Spleen (tissue), 7 donors: Measurements from ENCODE around the gene RNF169.

Source experiments
- POLR2AphosphoS5 ChIP-seq, 3 donors: sonication (generic); formaldehyde crosslinking; IDR thresholded peaks; one replicate each; pipeline ENCODE4 v1.5.1; 2017; ENCODE audit warnings: antibody characterized with exemption in 3 of 3
- TF ChIP-seq, protein P1 (sequence below), 11 experiments: fragments of 200-600 bp in 7 of 11; fragments of 450-650 bp in 4 of 11; sonication (generic) in 4 of 11; IDR thresholded peaks in 8 of 11; conservative IDR thresholded peaks in 3 of 11; 1 replicate in 7 of 11; 2 replicates in 4 of 11; pipeline versions ENCODE4 v1.4.0 to v1.8.0; 2016 to 2021; ENCODE audit warnings: antibody characterized with exemption in 11 of 11, inconsistent platforms in 4 of 11, mild to moderate bottlenecking in 1 of 11
- donor health status: DM: no; HTN: no; CAD: no; lungs with moderate emphysema.
- donor health status: DM: no; HTN: no; CAD: no.
- donor health status: DM: no; HTN: no; CAD: no.

DNA sequence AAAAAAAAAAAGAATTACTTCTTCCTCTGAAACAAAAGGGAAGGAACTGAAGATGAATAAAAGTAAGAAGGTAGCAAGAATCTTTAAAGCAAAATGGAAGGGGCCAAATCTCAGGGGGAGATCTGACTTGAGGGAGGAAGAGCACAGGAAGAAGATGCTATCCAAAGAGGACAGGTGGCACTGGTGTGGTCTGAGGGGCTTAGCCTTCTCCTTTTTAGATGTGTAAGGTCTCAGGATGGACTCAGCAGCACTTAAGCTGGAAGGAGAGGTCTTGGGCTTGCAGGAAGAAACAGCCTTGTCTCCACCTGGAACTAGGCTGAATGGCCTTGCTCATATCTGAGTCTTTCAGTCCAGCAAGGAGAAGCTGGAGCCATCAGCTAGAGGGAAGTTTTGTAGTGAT lies 5.0 kb upstream of the RNF169 start:
- TF ChIP-seq POLR2AphosphoS5 (IDR thresholded peaks at IDR 0.05), result no peak
- TF ChIP-seq, protein P1, sequence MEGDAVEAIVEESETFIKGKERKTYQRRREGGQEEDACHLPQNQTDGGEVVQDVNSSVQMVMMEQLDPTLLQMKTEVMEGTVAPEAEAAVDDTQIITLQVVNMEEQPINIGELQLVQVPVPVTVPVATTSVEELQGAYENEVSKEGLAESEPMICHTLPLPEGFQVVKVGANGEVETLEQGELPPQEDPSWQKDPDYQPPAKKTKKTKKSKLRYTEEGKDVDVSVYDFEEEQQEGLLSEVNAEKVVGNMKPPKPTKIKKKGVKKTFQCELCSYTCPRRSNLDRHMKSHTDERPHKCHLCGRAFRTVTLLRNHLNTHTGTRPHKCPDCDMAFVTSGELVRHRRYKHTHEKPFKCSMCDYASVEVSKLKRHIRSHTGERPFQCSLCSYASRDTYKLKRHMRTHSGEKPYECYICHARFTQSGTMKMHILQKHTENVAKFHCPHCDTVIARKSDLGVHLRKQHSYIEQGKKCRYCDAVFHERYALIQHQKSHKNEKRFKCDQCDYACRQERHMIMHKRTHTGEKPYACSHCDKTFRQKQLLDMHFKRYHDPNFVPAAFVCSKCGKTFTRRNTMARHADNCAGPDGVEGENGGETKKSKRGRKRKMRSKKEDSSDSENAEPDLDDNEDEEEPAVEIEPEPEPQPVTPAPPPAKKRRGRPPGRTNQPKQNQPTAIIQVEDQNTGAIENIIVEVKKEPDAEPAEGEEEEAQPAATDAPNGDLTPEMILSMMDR (IDR thresholded peaks at IDR 0.05 in 8 of 11, conservative IDR thresholded peaks at IDR 0.05 in 3 of 11), result no peak
